ENCODE measurements around the gene PRSS2.
A peak's percentile ranks its signal among the peaks of the same experiment; 100 is the strongest.
"Not testable (repeated sequence)": the region's sequence is repeated elsewhere in the genome, so short reads cannot be mapped to it uniquely, and the experiment has no call there.

Gene PRSS2

GRCh38 chr7:142759433-142759832 lies 11.3 kb upstream of the PRSS2 start:
- DNase-seq (ENCODE audit: low read depth): no peak

GRCh38 chr7:142760071-142760642 lies 10.6 kb upstream of the PRSS2 start:
- no peak for DNase-seq (ENCODE audit: low read depth)

- not testable (repeated sequence) for DNase-seq (ENCODE audit: low read depth)
Observed at GRCh38 chr7:142761606-142762005, 9.2 kb upstream of the PRSS2 start.

- DNase-seq (ENCODE audit: low read depth): no peak
Observed at GRCh38 chr7:142762104-142762503, 8.7 kb upstream of the PRSS2 start.

- no peak for DNase-seq (ENCODE audit: low read depth)
Observed at GRCh38 chr7:142767451-142767850, 3.3 kb upstream of the PRSS2 start.

DNA sequence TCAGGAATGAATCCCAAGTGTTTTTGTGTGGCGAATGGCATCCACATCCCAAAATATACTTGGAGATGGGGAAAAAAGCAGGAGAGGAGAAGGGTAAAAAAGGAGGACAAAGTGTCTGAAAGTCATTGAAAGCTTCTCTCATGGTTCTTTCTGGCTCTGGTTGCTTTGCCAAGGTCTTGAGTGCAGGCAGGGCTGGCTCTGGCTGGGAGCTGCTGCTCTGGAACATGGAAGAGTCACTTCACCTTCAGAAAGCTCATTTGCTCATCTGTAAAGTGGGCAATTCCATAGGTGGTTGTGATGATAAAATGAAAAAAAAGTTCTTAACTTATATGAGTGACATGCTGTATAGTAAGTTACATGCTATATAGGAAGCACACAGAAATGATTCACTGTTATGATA lies 2.9 kb upstream of the PRSS2 start:
- no peak for DNase-seq (ENCODE audit: low read depth)

DNA sequence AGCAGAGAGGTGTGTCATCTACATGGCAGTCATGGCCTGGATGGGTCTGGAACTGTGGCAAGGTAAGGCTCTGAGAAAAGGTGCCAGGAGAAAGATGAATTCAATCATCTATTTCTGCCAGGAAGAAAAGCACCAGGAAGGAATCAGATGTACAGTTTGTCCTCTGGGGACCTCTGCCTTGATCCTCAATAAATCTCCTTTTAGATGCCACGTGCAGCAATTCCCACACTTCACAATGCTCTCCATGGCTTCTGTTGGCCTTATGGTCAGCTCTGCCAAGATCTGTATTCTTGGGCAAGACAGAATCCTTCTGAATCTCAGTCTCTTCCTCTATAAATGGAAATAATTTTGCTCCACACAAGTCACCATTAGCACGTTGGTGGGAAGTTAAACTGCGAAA lies 1.9 kb upstream of the PRSS2 start:
- DNase-seq (ENCODE audit: low read depth): not testable (repeated sequence)

DNA sequence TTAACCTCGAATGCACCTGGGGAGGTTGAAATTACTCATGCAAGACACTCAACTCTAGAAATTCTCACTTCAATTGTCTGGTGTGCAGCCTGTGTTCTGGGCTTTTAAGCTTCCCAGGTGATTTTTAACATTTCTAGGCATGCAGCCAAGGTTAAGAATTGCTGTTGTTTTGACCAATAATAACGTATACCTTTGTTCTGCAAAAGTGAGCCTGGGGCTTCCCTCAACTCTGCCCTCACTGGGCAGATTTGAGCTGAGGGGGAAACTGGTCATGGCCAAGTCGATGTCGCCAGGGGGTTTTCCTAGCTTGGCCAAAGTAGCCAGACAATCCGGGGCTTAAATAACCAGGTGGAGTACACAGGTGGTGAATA lies 568 bp downstream of the PRSS2 start:
- no peak for DNase-seq (ENCODE audit: low read depth)

GRCh38 chr7:142772051-142772450 lies 1.3 kb downstream of the PRSS2 start:
- DNase-seq (ENCODE audit: low read depth): no peak

DNA sequence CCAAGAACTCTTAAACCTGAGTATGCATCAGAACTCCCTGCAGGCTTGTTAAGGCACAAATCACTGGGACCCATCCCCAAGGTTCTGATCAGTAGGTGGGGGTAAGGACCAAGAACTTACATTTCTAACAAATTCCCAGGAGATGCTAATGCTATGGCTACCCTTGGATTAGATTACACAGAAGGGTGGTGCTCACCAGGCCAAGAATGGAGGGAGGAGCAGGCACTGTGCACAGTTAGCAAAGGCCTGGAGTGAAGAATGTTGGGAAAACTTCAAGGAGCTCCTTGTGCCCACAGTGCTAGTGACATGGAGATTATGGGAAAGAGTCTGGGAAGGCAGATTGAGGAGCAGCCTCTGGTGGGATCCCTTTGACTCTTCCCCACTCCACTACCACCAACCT lies 1.9 kb downstream of the PRSS2 start:
- DNase-seq (ENCODE audit: low read depth): no peak

DNA sequence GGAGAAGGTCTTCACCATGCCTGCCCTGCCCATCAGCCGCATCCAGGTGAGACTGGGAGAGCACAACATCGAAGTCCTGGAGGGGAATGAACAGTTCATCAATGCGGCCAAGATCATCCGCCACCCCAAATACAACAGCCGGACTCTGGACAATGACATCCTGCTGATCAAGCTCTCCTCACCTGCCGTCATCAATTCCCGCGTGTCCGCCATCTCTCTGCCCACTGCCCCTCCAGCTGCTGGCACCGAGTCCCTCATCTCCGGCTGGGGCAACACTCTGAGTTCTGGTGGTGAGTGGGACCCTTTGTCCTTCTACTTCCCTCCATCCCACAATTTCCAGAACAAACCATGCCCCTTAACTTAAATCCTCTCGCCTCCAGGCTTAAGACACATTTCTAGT lies 2.5 kb downstream of the PRSS2 start:
- DNase-seq (ENCODE audit: low read depth): no peak

- no peak for DNase-seq (ENCODE audit: low read depth)
Observed at GRCh38 chr7:142773937-142774744, 3.4 kb downstream of the PRSS2 start.

GRCh38 chr7:142774826-142775225 lies 4.1 kb downstream of the PRSS2 start:
- no peak for DNase-seq (ENCODE audit: low read depth)

DNA sequence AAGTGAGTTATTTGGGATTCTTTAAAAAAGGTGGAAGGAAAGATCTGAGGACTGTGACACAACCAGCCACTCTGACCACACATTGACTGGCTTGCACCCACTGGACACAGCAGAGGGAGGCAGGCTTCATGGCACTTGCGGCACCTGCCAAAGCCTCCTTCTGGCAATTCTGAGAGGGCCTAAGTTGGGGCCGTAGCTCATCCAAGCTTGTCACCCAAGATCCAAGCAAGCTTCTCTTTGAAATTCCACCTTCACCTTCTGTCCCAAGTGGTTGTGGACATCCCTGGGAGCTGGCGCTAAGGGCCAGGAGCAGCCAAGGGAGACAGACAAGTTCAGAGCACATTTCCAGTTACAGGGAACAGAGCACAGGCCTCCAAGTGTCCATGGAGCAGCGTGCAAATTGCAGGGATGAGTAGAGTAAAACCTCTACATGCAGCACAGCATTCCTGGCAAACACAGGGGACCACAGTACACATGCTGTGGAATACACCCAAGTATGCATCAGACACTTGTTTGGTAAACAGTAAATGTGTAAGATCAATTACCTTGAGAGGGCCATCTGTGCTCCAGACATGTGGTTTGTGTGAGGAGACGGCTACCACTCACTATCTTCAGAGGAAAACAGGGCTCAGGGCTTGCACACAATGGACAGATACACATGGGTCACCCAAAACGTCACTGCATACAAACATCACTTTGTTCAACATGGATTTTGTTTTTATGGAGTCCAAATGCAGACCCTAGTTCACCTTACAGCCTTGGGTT lies 4.8 kb downstream of the PRSS2 start:
- DNase-seq (ENCODE audit: low read depth): not testable (repeated sequence)

GRCh38 chr7:142776206-142776844 lies 5.6 kb downstream of the PRSS2 start:
- no peak for DNase-seq (ENCODE audit: low read depth)

DNA sequence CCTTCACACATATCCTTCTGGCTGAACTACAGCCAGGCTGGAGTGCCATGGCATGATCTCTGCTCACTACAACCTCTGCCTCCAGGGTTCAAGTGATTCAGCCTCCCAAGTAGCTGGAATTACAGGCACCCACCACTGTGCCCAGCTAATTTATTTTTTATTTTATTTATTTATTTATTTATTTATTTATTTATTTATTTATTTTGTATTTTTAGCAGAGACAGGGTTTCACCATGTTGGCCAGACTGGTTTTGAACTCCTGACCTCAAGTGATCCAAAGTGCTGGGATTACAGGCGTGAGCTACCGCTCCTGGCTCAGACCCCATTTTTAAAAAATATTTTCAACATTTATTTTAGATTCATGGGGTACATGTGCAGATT lies 6.1 kb downstream of the PRSS2 start:
- not testable (repeated sequence) for DNase-seq (ENCODE audit: low read depth)

DNA sequence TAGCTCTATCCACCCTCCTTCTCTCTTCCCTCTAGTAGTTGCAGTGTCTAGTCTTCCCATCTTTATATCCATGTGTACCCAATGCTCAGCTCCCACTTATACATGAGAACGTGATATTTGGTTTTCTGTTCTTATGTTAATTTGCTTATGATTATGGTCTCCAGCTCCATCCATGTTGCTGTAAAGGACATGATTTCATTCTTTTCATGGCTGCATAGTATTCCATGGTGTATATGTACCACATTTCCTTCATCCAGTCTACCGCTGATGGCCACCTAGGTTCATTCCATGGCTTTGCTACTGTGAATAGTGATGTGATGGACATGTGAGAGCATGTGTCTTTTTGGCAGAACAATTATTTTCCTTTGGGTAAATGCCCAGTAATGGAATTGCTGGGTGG lies 6.5 kb downstream of the PRSS2 start:
- DNase-seq (ENCODE audit: low read depth): no peak

DNA sequence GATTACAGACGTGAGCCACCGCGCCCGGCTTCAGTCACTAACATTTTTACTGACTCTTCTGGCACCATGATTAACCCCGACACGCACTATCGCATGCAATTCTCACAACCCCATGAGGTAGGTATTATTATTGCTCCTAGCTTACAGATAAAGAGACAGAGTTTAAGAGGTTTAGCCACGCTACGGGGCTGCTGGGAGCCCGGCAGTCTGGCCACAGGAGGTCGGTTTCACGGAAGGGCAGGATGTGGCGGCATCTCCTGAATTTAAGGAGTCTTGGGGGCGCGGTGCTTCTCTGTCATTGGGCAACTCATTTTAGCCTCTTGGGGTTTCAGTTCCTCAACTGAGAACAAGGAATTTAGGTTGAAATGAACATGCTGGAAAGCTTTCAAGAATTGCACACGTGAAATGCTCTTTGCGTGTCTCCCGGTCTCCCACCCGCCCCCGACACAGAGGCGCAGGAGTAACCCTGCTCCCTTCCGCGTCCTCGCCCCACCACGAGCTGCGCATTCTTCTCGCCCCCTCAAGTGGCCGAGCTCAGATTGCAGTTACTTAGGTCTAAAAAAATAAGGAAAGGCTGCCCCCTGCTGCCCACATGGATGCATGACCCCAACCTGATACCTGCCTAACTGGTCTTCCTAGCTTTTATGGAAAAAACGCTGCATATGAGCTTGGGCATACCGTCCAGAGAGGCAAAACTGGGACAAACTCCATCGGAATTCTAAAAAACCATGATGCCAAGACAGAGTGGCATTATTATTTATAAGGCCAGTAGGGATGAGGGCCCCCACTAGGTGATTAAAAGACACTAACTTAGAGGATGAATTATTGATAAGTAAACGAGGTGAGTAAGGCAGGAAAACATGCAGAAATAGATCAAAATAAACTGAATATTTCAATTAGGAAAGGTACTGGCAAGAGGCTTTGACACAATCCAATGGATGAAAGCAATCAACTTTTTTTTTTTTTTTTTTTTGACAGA lies 12.4 kb downstream of the PRSS2 start:
- no peak for DNase-seq (ENCODE audit: low read depth)

DNA sequence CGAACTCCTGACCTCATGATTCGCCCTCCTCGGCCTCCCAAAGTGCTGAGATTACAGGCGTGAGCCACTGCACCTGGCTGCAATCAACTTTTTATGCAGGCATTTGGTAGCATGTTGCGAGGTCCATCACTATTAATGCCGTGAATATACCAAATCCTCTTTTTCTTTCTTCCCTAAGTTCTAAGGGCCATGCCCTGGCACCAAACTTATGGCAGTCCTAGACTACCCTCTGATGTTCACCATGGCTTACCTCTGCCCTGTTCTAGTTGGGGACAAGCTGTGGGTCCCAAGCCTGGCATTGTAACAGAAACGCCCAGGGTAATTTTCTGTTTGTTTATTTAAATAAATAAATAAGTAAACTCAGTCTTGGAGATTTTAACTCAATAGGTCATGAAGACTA lies 13.3 kb downstream of the PRSS2 start:
- no peak for DNase-seq (ENCODE audit: low read depth)

GRCh38 chr7:142784716-142785115 lies 13.9 kb downstream of the PRSS2 start:
- DNase-seq (ENCODE audit: low read depth): no peak

GRCh38 chr7:142785841-142786250 lies 15.1 kb downstream of the PRSS2 start:
- DNase-seq (ENCODE audit: low read depth): peak; percentile 64

All from stimulated activated CD8-positive, alpha-beta memory T cell treated with anti-CD3 and anti-CD28 coated beads, Interleukin-12 subunit alpha, Interleukin-12 subunit beta, amount 100 ng/mL, for 4 hours (primary cell).